Renal cortex interstitium (tissue), 15 donors: ENCODE measurements around the gene ZNF525. TPM values are rescaled to one million over a fixed set of nuclear protein-coding genes. Genes with fewer than 3 reads are reported as not detected.
"Not testable (repeated sequence)": the region's sequence is repeated elsewhere in the genome, so short reads cannot be mapped to it uniquely, and the experiment has no call there.

Source experiments
- DNase-seq, 11 donors: peaks; one replicate each; pipeline ENCODE4 v3.0.0-alpha.2; 2013; ENCODE audit warnings: low read depth in 9 of 11, low spot score in 4 of 11; ENCODE audit errors: extremely low read depth in 1 of 11
- long read RNA-seq, 16 experiments: transcript quantifications; one replicate each; lab custom pipeline, GENCODE V29; 2026
- polyA plus RNA-seq, 3 donors: library from polyadenylated mRNA; unstranded; fragments of 120-200 nt; gene quantifications; one replicate each; pipeline ENCODE4 v1.2.1, GENCODE V29; 2013; ENCODE audit not compliant: insufficient read length in 3 of 3

The ZNF525 gene
- 10 to 100 TPM in 2 of 3 donors, 1 to 10 TPM in 1; 9.9 to 15.4 (median 12.9) TPM for polyA plus RNA-seq
- long read RNA-seq, donor 1: 0 reads
- long read RNA-seq, donor 2, partial matches to known transcripts: 6 of 6 reads
- long read RNA-seq, donor 2, other reads (novel, unspliced or antisense): 0 of 6 reads
- long read RNA-seq, donor 3, partial matches to known transcripts: 0 of 1 reads
- long read RNA-seq, donor 3, other reads (novel, unspliced or antisense): 0 of 1 reads
- long read RNA-seq, donor 4, partial matches to known transcripts: 0 of 1 reads
- long read RNA-seq, donor 4, other reads (novel, unspliced or antisense): 0 of 1 reads
- long read RNA-seq, donor 5, partial matches to known transcripts: 0 of 1 reads
- long read RNA-seq, donor 5, other reads (novel, unspliced or antisense): 0 of 1 reads
- long read RNA-seq, donor 6, partial matches to known transcripts: 0 of 1 reads
- long read RNA-seq, donor 6, other reads (novel, unspliced or antisense): 0 of 1 reads
- long read RNA-seq, donor 7, partial matches to known transcripts: 0 of 2 reads
- long read RNA-seq, donor 7, other reads (novel, unspliced or antisense): 0 of 2 reads
- long read RNA-seq, donor 8, full-length matches to known transcripts: 2 of 2 reads
- long read RNA-seq, donor 8, partial matches to known transcripts: 0 of 2 reads
- long read RNA-seq, donor 8, other reads (novel, unspliced or antisense): 0 of 2 reads
- long read RNA-seq, donor 9, partial matches to known transcripts: 10 of 11 reads
- long read RNA-seq, donor 9, other reads (novel, unspliced or antisense): 0 of 11 reads
- long read RNA-seq, donor 10: 0 reads
- long read RNA-seq, donor 11: 0 reads
- long read RNA-seq, donor 12: 0 reads
- long read RNA-seq, donor 13, partial matches to known transcripts: 10 of 12 reads
- long read RNA-seq, donor 13, other reads (novel, unspliced or antisense): 0 of 12 reads
- long read RNA-seq, donor 14: 0 reads
- long read RNA-seq, donor 15: 0 reads
- long read RNA-seq, donor 16, partial matches to known transcripts: 19 of 74 reads
- long read RNA-seq, donor 16, other reads (novel, unspliced or antisense): 52 of 74 reads

GRCh38 chr19:53365134-53365898 lies at the start of gene ZNF525:
ZNF525 (plus strand) TSS chr19:53365705; CDS start chr19:53372282, 6,577 bp downstream.
- peak; percentile 46 to 91 (median 74) for DNase-seq

GRCh38 chr19:53328967-53329366 lies 36.5 kb upstream of the ZNF525 start:
- DNase-seq: peak in 1 of 11 donors; percentile 16

DNA sequence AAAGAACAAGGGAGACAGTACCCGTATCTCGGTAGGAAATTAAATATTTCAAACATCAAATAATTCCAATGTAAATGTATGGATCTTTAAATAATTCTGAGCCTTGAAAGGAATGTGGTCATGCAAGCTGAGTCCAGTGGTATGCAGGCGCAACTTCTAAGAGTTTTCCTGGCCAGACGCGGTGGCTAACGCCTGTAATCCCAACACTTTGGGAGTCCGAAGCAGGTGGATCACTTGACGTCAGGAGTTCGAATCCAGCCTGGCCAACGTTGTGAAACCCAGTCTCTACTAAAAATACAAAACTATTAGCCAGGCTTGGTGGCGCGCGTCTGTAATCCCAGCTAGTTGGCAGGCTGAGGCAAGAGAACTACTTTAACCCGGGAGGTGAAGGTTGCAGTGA lies 33.0 kb upstream of the ZNF525 start:
- no peak for DNase-seq

- DNase-seq: peak in 4 of 11 donors; percentile 15 to 38 (median 28)
Measured at GRCh38 chr19:53333066-53333462, 32.4 kb upstream of the ZNF525 start.

DNA sequence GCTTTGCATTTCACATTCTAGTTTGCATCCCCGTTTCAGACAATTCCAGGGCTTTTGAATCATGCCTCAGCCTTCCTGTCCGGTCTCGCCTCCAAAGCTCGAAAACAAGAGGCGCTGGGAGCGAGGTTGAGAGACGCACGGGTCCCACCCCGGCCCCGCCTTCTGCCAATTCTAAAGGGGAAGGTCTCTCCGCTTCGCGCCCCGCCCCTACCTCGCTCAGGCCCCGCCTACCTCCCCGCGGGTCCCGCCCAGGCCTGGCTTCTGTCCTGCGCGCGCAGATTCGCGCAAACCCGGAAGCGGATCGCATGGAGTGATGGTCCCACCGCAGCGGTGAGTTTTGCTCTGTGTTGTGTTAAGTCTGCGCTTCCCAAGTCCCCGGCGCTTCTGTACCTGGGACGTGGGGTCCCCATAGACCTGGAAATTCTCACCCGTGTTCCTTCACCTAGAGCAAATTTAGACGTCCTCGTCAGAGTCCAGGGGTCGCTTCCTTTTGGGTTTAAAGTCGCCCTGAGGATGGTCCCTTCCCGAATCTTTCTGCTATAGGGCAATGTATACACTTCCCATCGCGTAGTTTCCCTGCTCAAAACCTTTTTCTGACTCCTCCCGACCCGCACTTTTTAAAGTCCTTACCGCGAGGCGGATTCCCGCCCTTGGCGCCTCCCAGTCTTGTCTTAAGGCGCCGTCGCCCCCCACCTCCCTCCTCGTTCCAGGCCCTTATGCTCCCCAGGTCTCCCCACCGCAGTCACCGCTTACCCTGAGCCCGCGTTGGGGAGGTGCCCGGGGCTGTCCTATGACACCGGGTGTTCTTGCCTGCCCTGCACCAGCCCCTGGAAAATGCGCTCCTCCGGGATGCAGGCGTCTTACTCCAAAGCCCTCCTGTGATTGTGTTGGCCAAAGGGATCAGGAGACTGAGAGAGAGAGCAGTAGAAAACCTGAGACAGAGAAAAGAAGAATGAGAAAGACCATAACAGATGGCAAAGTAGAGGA lies 31.7 kb upstream of the ZNF525 start, which contains the start of gene ZNF845:
Gene ZNF845 (plus strand): TSS at position 287 of the 987 bp plus-strand sequence. CDS start 7,559 bp downstream, outside the sequence.
- DNase-seq: peak; percentile 68 to 88 (median 85)

GRCh38 chr19:53344403-53344802 lies 21.1 kb upstream of the ZNF525 start:
- not testable (repeated sequence) for DNase-seq

- no peak for DNase-seq
Measured at GRCh38 chr19:53355739-53356138, 9.8 kb upstream of the ZNF525 start.

DNA sequence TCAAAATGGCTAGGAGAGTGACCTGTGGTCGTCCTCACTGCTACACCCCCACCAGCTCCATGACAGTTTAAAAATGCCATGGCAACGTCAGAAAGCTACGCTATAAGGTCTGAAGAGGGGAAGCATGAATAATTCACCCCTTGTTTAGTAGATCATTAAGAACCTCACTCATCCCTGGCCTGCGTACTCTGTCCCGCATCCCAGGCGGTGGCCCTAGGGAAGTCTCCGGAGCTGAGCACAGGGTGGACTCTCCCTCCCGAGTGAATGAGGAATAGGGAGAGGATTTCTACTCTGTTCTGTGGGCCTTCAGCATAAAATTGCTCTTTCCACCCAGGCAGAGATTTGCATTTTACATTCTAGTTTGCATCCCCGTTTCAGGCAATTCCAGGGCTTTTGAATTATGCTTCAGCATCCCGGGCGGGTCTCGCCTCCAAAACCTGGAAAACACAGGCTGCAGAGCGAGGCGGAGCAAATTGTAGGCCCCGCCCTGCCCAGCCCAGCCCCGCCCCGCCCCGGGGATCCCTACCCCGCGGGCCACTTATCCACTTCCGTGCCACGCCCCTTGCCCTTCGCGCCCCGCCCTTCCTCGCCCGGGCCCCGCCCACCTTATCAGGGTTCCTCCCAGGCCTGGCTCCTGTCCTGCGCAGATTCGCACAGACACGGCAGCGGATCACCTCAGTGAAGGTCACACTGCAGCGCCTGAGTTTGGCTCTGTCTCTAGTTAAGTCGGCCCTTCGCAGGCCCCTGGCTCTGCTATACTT lies 7.5 kb upstream of the ZNF525 start:
- no peak for DNase-seq

- DNase-seq: not testable (repeated sequence)
Measured at GRCh38 chr19:53360056-53360455, 5.4 kb upstream of the ZNF525 start.

DNA sequence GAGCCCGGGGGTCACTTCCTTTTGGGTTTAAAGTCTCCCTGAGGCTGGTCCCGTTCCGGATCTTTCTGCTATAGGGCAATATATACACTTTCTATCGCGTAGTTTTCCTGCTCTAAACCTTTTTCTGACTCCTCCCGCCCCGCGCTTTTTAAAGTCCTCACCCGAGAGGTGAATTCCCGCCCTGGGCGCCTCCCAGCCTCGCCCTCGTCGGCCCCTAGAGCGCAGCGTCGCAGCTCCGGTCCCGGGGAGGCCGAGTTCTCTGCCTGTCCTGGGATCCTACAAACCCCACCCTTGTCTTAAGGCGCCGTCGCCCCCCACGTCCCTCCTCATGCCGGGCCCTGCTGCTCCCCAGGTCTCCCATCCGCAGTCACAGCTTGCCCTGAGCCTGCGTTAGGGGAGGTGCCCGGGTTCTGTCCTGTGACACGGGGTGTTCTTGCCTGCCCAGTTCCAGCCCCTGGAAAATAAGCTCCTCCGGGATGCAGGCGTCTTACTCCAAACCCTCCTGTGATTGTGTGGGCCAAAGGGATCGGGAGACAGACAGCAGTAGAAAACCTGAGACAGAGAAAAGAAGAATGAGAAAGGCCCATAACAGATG lies 491 bp downstream of the ZNF525 start:
- DNase-seq: peak in 2 of 11 donors; percentile 1 to 12

DNA sequence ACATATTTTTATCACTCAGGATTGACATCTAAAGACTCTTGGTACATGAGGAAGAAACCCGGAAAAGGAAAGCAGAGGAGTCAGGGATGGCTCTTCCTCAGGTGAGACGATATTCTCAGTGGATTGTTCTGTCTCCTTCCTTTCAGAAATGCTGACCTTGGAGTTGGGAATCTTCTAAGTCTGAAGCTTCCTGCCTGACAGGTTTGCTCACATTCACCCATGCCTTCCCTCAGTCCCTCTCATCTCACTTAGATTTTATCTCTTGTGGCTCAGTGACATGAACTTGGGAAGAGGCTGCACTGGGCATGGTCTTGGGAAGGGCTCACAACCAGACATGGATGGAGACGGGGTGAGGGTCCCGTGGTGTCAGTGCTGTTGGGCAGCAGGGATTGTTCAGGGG lies 6.7 kb downstream of the ZNF525 start:
- no peak for DNase-seq

DNA sequence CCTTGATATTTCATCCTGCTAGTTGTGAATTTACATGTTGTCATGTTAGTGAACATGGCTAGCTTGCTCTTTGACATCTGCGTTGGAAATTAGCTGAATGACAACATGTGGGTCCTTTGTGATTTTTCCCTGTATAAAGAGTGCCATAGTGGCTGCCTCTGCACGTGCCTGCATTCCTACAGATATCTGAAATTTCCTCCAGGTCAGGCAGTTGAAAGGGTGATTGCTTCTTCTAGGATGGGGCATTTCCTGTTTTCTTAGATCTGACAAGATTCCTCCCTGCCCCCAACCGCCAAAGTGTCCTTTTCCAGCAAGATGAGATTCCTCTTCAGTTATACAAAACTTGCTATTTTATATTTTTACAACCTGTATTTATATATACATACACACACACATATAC lies 8.8 kb downstream of the ZNF525 start:
- DNase-seq: no peak

GRCh38 chr19:53374743-53375142 lies 9.2 kb downstream of the ZNF525 start:
- DNase-seq: no peak

- DNase-seq: no peak
Measured at GRCh38 chr19:53381376-53381775, 15.9 kb downstream of the ZNF525 start.

- no peak for DNase-seq
Measured at GRCh38 chr19:53388168-53388567, 22.7 kb downstream of the ZNF525 start.

DNA sequence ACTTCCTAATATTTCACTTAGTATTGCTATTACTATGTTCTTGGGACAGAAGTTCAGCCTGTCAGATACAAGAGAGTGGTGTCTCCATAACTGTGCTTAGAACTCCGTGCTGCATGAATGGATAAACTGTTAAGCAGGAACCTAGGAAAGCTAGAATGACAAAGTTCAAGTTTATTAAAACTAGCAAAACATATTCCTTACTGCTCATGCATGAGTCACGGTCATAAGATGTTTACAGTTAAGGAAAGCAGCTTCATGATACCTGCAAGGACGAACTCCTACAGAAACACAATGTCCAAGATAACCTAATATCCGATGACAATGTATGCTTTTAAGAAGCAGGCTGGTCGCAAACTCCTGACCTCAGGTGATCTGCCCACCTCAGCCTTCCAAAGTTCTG lies 23.4 kb downstream of the ZNF525 start:
- DNase-seq: no peak
